Measurements from ENCODE around the gene SSTR4. TPM values are rescaled to one million over a fixed set of nuclear protein-coding genes. Genes with fewer than 3 reads are reported as not detected.

Gene SSTR4
- total and polyA plus RNA-seq, 9 of the 15 experiments (the other 6 are each of a cell fraction or from before 2014, with no cell fraction given), result not detected

- H3K9me3 ChIP-seq (replicated peaks; ENCODE audit: control insufficient read depth, insufficient read depth, low read depth, low read length), result no peaks in the 10 kb centered on the region
- no peaks in the 10 kb centered on the region for H3K36me3 ChIP-seq (ENCODE audit: control insufficient read depth, insufficient read depth, low read length)
- BruUV-seq (replicated peaks), result no TSS peak
- peak overlapping the region; percentile 50; the same call in 1 of the 2 replicates for H2AFZ ChIP-seq (ENCODE audit: low read depth, low read length)
- ChIA-PET POLR2A (no interaction called here), CTCF (ENCODE audit: low intra/inter-chr PET ratio) (no interaction called here)
- FAIRE-seq, result no peak
- no peak overlapping the region for H3K4me2 ChIP-seq (ENCODE audit: insufficient read depth, low read length)
- no peaks in the 10 kb centered on the region for H4K20me1 ChIP-seq (replicated peaks; ENCODE audit: control insufficient read depth, insufficient read depth, low read length)
- no peaks in the 10 kb centered on the region for H3K9me1 ChIP-seq (ENCODE audit: control insufficient read depth, insufficient read depth, low read length)
- TF ChIP-seq EP400 (IDR thresholded peaks at IDR 0.05) (no peak), VEZF1 (CRISPR knock-in tag; IDR thresholded peaks at IDR 0.05) (peak; percentile 40; the same call in 1 of the 2 replicates), SPI1 (IDR thresholded peaks at IDR 0.05; ENCODE audit: borderline replicate concordance, low read depth, low read length) (peak; percentile 76; the same call in 1 of the 2 replicates), SIN3B (IDR thresholded peaks at IDR 0.05; ENCODE audit: low read depth) (no peak), MTA3 (IDR thresholded peaks at IDR 0.05; ENCODE audit: borderline replicate concordance) (no peak)
- peaks cover 5 to 27% of the 10 kb centered on the region in 2 experiments; a peak in 4 of 5 replicates for H3K4me1 ChIP-seq (replicated peaks in 1 of 2; ENCODE audit: control insufficient read depth in 2 of 2, insufficient read depth in 2 of 2, low read length in 2 of 2)
- 37% methylated on average over 7 of the region's 9 CpGs for WGBS (ENCODE audit: insufficient coverage, low coverage, missing lambda C conversion rate)
- no peaks in the 10 kb centered on the region for H3K79me2 ChIP-seq (ENCODE audit: control insufficient read depth, insufficient read depth, low read length)
- no peak overlapping the region for H3K4me3 ChIP-seq
- H3K27me3 ChIP-seq (ENCODE audit: control insufficient read depth in 2 of 2, insufficient read depth in 2 of 2, low read length in 2 of 2), result no peaks in the 10 kb centered on the region
- in situ Hi-C loops (cut with MboI), result no loop called here
- no peak overlapping the region for H3K27ac ChIP-seq (ENCODE audit: extremely low read depth, low read depth, low read length)
- DNase-seq (ENCODE audit: extremely low read depth in 1 of 4, low spot score in 3 of 4), result no peak
- no peak overlapping the region for H3K9ac ChIP-seq (ENCODE audit: insufficient read depth in 1 of 2, low read depth in 2 of 2, low read length in 2 of 2)
- no peak for ATAC-seq
- intact Hi-C loops (cut with micrococcal nuclease), result no loop called here
Measured at GRCh38 chr20:23081263-23081819, 46.2 kb downstream of the SSTR4 start.
